C4-2B (cell line): ENCODE results near the gene HMGCR.

Experiments used
- ZFX ChIP-seq: fragments of 450-650 bp; IDR thresholded peaks from 2 replicates; pipeline ENCODE4 v1.6.1; 2017
- TF ChIP-seq, protein P1 (sequence below): fragments of 450-650 bp; conservative IDR thresholded peaks from 2 replicates; pipeline ENCODE4 v1.5.1; 2017; ENCODE audit warnings: mild to moderate bottlenecking

GRCh38 chr5:75387806-75388205, 50.8 kb downstream of the HMGCR start:
- TF ChIP-seq, protein P1, sequence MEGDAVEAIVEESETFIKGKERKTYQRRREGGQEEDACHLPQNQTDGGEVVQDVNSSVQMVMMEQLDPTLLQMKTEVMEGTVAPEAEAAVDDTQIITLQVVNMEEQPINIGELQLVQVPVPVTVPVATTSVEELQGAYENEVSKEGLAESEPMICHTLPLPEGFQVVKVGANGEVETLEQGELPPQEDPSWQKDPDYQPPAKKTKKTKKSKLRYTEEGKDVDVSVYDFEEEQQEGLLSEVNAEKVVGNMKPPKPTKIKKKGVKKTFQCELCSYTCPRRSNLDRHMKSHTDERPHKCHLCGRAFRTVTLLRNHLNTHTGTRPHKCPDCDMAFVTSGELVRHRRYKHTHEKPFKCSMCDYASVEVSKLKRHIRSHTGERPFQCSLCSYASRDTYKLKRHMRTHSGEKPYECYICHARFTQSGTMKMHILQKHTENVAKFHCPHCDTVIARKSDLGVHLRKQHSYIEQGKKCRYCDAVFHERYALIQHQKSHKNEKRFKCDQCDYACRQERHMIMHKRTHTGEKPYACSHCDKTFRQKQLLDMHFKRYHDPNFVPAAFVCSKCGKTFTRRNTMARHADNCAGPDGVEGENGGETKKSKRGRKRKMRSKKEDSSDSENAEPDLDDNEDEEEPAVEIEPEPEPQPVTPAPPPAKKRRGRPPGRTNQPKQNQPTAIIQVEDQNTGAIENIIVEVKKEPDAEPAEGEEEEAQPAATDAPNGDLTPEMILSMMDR, result no peak
- TF ChIP-seq ZFX, result no peak
